GM19438 (cell line): ENCODE results near the gene SUMO1.
"Not testable (repeated sequence)": the region's sequence is repeated elsewhere in the genome, so short reads cannot be mapped to it uniquely, and the experiment has no call there.

Experiments
- ATAC-seq: cut with Tn5 transposase; IDR thresholded peaks from one replicate; pipeline ENCODE4 v1.9.1; 2021; ENCODE audit warnings: low read depth; ENCODE audit not compliant: unreplicated experiment

The SUMO1 gene

DNA sequence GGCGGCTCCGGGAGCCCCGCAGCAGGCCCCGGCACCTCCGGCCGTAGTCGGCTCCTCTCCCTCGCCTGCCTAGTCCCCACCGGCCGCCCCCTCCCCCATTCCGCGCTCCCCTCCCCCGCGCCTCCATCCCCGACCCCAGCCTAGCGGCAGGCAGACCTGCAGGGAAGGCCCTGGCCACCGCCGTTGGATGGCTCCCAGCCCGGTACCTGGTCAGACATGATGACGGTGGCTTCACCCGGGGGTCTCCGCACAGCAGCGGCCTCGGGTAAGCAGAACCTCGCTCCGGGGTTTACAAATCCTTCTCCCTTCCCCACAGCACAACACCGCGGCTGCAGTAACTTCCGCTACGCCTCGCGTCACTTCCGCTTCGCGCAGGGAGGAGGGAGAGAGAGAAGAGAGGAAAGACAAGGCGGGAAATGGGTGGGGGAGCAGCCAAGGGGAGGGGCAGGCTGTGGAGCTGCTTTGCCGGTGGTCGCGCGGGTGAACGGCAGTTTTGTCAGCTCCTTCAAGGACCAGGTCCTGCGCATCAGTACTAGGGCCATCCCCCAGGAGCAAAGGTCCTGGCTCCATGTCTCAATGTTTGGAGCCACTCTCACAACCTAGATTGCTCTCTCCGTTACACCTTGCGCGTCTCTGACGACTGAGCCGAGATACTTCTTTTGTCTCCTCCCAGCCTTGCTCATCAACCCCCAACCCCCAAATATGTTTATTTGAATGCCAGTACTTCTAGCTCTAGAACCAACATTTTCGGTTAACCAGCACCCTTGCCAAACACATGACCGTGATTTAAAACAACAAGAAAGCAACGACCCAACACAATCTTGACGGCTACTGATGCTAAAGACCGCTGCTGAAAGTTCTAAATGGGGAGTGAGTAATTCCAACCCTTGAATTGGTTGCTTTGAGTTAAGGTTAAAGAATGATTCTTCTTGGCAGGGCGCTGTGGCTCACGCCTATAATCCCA lies at the start of gene SUMO1:
SUMO1 (minus strand) TSS at position 364 of the 964 bp plus-strand sequence; CDS start at position 218, 146 bp downstream.
- ATAC-seq = peak; percentile 94

GRCh38 chr2:202286595-202286994 lies 48.2 kb upstream of the SUMO1 start:
- ATAC-seq = no peak

DNA sequence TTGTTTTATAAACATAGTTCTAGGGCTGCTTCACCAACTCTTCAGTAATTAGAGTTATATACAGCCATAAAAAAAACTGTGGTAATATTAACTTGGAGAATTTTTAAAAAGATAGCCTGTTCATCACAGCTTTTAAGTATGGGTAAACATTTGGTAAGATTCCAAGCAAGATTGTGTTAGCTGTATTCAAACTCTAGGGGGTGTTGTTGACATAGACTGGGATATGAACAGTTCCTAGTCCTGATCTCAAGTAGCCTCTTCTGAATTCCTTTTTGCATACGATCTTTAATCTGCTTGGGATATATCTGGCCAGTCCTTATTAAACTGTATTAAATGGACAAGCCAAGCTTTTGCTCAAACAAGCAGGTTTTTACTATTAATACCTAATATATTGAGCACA lies 40.5 kb upstream of the SUMO1 start:
- ATAC-seq = no peak

- no peak for ATAC-seq
Measured at GRCh38 chr2:202278036-202278760, 39.8 kb upstream of the SUMO1 start.

DNA sequence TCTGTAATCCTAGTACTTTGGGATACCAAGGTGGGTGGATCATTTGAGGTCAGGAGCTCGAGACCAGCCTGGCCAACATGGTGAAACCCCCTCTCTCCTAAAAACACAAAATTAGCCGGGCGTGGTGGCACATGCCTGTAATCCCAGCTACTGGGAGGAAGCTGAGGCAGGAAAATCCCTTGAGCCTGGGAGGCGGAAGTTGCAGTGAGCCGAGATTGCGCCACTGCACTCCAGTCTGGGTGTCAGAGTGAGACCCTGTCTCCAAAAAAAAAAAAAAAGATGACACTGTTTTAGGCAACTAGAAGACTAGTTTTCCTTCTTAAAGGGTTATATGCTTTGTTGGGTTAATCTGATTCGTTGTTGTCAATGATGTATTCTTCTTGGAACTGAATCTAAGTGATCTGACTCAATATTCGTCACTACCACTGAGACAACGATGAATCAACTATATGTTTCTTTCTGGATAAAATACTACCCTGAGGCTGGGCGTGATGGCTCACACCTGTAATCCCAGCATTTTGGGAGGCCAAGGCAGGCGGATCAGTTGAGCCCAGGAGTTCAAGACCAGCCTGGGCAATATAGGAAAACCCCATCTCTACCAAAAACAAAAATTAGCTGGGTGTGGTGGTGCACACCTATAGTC lies 37.8 kb upstream of the SUMO1 start:
- ATAC-seq = not testable (repeated sequence)

GRCh38 chr2:202270487-202270886 lies 32.1 kb upstream of the SUMO1 start:
- no peak for ATAC-seq

GRCh38 chr2:202269585-202269984 lies 31.2 kb upstream of the SUMO1 start:
- ATAC-seq = no peak

DNA sequence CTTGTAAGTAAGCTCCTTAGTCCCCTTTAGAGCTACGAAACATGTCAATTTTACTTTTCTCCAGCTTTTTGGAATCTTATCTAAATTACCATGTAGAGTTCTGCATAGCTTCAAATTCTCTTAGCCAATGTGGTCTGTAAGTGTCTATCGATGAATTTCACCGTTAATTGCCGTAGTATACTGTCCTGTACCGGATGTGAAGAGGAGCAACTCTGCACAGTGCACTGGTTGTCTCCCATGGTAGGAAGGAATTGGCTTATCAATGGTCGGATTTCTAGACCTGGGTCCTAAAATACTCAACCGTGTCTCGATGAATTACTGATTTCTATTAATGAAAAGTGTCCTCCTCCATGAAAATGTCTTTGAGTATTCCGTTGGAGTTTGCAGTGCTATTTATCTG lies 29.1 kb upstream of the SUMO1 start:
- ATAC-seq = no peak

- peak; percentile 82 for ATAC-seq
Measured at GRCh38 chr2:202265467-202266277, 27.3 kb upstream of the SUMO1 start, which contains the start of gene NOP58. NOP58 (plus strand) TSS chr2:202265763; CDS start chr2:202265942, 179 bp downstream.

DNA sequence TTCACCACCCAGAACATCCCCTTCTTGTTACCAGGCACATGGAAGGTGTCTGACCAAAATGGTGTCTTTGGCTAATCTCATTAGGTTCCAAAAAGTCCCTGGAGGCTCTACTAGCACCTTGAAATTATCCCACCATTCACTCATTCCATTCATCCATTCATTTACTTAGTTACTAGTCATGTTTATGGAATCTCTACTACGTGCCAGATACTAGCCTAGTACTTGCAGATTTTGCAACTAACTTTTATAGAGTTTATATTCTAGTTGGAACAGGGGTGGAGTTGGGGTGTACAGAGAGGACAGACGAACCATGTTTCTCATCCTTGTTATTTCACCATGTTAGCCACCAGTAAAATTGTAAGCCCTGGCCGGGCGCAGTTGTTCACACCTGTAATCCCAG lies 23.1 kb upstream of the SUMO1 start:
- ATAC-seq = no peak

DNA sequence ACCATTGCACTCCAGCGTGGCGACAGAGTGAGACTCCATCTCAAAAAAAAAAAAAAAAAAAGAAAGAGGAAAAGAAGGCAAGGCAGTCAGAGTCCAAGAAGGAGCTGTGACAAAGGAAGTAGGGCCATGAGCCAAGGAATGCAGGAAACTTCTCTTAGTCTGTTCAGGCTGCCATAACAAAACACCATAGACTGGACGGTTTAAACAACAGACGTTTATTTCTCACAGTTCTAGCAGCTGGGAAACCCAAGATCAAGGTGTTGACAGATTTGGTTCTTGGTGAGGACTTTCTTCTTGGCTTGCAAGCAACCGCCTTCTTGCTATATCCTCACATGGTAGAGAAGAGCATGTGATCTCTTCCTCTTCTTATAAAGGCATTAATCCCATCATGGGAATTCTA lies 13.1 kb upstream of the SUMO1 start:
- ATAC-seq = no peak

- no peak for ATAC-seq
Measured at GRCh38 chr2:202249521-202250253, 11.3 kb upstream of the SUMO1 start.

DNA sequence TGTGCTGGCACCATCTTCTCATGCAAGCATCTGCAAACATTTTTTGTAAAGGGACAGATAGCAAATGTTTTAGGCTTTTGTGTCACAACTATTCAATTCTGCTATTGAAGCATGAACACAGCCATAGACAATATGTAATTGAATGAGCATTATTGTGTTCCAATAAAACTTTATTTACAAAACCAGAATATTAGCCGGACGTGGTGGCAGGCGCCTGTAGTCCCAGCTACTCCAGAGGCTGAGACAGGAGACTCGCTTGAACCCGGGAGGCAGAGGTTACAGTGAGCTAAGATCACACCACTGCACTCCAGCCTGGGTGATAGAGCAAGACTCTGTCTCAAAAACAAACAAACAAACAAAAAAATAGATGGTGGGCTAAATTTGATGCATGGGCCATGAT lies 9.3 kb upstream of the SUMO1 start:
- not testable (repeated sequence) for ATAC-seq

GRCh38 chr2:202237787-202238233 lies 587 bp downstream of the SUMO1 start:
- ATAC-seq = peak; percentile 42

GRCh38 chr2:202221873-202222272 lies 16.5 kb downstream of the SUMO1 start:
- ATAC-seq = no peak

DNA sequence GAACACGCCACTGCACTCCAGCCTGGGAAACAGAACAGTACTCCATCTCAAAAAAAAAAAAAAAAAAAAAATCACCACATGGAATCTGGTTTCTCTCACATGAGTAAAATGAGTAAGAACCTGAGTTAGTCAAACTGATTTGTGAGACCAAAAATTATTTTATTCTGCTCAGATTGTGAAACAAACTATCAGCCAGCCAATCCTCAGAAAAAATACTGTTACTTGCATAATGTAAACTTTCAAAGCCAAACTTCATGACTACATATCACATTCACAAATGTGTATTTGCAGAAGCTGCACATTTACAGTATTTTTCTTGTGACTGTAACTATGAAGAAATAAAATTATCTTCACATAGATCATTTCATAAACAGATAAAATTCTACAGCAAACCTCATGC lies 23.2 kb downstream of the SUMO1 start:
- ATAC-seq = no peak

DNA sequence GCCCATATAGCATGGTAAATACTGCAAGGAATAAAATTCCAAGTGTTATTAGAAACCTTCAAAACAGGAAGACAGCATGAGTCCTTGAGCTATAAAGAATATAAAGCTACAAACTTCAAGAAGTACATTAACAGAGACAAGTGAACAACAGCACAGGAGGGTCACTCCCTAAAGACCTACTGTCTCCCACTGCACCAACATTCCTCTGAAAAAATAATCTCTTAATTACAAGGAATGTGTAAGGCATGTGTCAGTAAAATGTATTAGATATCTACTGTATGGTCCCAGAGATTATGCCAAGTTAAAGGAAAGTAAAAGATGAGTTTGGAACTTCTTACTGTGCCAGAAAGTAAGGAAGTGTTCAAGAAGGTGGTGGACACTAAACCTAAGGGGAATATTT lies 29.9 kb downstream of the SUMO1 start:
- ATAC-seq = no peak

GRCh38 chr2:202204855-202205254 lies 33.5 kb downstream of the SUMO1 start:
- ATAC-seq = no peak

- no peak for ATAC-seq
Measured at GRCh38 chr2:202203348-202203747, 35.0 kb downstream of the SUMO1 start.
